Kidney (tissue), 14 donors: Measurements from ENCODE around the gene FOXP2. TPM values are rescaled to one million over a fixed set of nuclear protein-coding genes. Genes with fewer than 3 reads are reported as not detected.

Experiments
- DNase-seq, 5 donors: peaks; one replicate each; pipeline ENCODE4 v3.0.0-alpha.2; 2013 to 2020
- FAIRE-seq: peaks from 2 replicates; lab custom pipeline; 2012; peaks lifted over from hg19 to GRCh38; lab: Jason Lieb, UNC
- H3K27ac ChIP-seq, 2 donors: one replicate each; pipeline ENCODE4 v1.7.0; 2013; ENCODE audit warnings: low read depth in 2 of 2, low read length in 2 of 2, inconsistent platforms in 1 of 2
- H3K27me3 ChIP-seq: one replicate; pipeline ENCODE4 v1.7.1; 2013; ENCODE audit warnings: low read length, inconsistent platforms; ENCODE audit not compliant: control insufficient read depth, insufficient read depth
- H3K36me3 ChIP-seq, 3 donors: one replicate each; pipeline versions ENCODE4 v1.7.0 to v1.7.1; 2013; ENCODE audit warnings: low read length in 3 of 3, control low read depth in 1 of 3, inconsistent platforms in 1 of 3; ENCODE audit not compliant: insufficient read depth in 3 of 3, control insufficient read depth in 2 of 3
- H3K4me1 ChIP-seq, 3 donors: one replicate each; pipeline versions ENCODE4 v1.7.0 to v1.7.1; 2013; ENCODE audit warnings: low read length in 3 of 3, inconsistent platforms in 1 of 3, low read depth in 1 of 3; ENCODE audit not compliant: control insufficient read depth in 2 of 3, insufficient read depth in 2 of 3
- H3K4me3 ChIP-seq, 3 donors: one replicate each; pipeline versions ENCODE4 v1.7.0 to v1.8.1; 2013; ENCODE audit warnings: low read length in 3 of 3, control low read depth in 1 of 3, inconsistent platforms in 1 of 3
- H3K9ac ChIP-seq, 3 donors: one replicate each; pipeline versions ENCODE4 v1.7.0 to v1.7.1; 2013; ENCODE audit warnings: low read length in 3 of 3, control low read depth in 1 of 3, inconsistent platforms in 1 of 3
- H3K9me3 ChIP-seq, 3 donors: one replicate each; pipeline versions ENCODE4 v1.7.0 to v1.7.1; 2013; ENCODE audit warnings: low read length in 3 of 3, control low read depth in 1 of 3, inconsistent platforms in 1 of 3; ENCODE audit not compliant: control insufficient read depth in 2 of 3, insufficient read depth in 1 of 3
- intact Hi-C: fragments of 100-400 bp; cut with DNase I; formaldehyde crosslinking; loops from one replicate; pipeline ENCODE4 v1.11.1; 2022
- polyA plus RNA-seq: library from polyadenylated mRNA; stranded (reverse); fragments of 350-450 nt; fragmentation: Illumina TruSeq; extraction: RNeasy Lipid Tissue Mini Kit (QIAGEN cat#74804); gene quantifications from one replicate; pipeline ENCODE4 v1.2.3, GENCODE V29; 2014; ENCODE audit warnings: low read depth, low replicate concordance; ENCODE audit not compliant: insufficient read depth
- total RNA-seq: library from RNA; stranded (reverse); fragmentation: NEBNext Ultra II Directional; extraction: Animal tissue kit (Norgen Biotek cat#: 25700); gene quantifications from one replicate; pipeline ENCODE4 v1.2.1, GENCODE V29; 2021
- TF ChIP-seq, protein P1 (sequence below): IDR thresholded peaks from 3 replicates; pipeline ENCODE4 v1.5.1; 2012; ENCODE audit warnings: mild to moderate bottlenecking, moderate library complexity, borderline replicate concordance; ENCODE audit not compliant: insufficient read depth; ENCODE audit errors: extremely low read depth
- donor health status: control.
- donor health status: control.
- donor health status: control.
- donor health status: control.
- donor health status: control.
- donor health status: DM: yes; HTN: yes; CAD: no.
- donor health status: Normal renal cell carcinoma (clear cell type).

FOXP2 gene
- total and polyA plus RNA-seq, 2 donors from 2014 or later, result 0.69 to 8.0 TPM

GRCh38 chr7:114502454-114503254, 88.0 kb downstream of the FOXP2 start:
- no peaks in the 10 kb centered on the region for H3K36me3 ChIP-seq
- no peaks in the 10 kb centered on the region for H3K27me3 ChIP-seq
- H3K9ac ChIP-seq, result no peak overlapping the region
- intact Hi-C loops, result no loop called here
- no peak overlapping the region for H3K4me3 ChIP-seq
- DNase-seq, result peak in 2 of 5 donors; percentile 16 to 26
- H3K9me3 ChIP-seq, result no peaks in the 10 kb centered on the region
- TF ChIP-seq, protein P1, sequence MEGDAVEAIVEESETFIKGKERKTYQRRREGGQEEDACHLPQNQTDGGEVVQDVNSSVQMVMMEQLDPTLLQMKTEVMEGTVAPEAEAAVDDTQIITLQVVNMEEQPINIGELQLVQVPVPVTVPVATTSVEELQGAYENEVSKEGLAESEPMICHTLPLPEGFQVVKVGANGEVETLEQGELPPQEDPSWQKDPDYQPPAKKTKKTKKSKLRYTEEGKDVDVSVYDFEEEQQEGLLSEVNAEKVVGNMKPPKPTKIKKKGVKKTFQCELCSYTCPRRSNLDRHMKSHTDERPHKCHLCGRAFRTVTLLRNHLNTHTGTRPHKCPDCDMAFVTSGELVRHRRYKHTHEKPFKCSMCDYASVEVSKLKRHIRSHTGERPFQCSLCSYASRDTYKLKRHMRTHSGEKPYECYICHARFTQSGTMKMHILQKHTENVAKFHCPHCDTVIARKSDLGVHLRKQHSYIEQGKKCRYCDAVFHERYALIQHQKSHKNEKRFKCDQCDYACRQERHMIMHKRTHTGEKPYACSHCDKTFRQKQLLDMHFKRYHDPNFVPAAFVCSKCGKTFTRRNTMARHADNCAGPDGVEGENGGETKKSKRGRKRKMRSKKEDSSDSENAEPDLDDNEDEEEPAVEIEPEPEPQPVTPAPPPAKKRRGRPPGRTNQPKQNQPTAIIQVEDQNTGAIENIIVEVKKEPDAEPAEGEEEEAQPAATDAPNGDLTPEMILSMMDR, result no peak
- no peak overlapping the region for H3K27ac ChIP-seq
- FAIRE-seq, result no peak
- no peaks in the 10 kb centered on the region for H3K4me1 ChIP-seq

DNA sequence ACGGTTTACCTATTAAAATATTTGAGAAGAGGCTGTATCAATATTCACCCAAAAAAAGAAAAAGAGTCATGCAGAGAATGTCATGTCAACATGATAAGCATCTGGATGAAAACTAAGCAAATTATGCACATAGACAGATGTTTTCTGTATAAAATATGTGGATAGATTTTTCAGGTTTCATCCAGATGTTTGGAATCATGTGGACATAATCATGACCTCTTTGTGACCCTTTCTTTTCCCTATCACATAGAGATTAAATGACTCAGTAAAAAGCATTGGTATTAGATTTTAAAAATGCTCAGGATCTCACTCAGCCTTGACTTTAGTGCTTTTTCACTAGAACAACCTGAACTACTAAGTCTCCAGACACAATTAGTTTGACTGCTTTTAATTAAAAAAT, 90.0 kb downstream of the FOXP2 start:
- Histone ChIP-seq H3K4me1 (no peaks in the 10 kb centered on the region), H3K27ac (no peak overlapping the region), H3K9ac (no peak overlapping the region), H3K4me3 (no peak overlapping the region), H3K9me3 (no peaks in the 10 kb centered on the region), H3K36me3 (no peaks in the 10 kb centered on the region), H3K27me3 (no peaks in the 10 kb centered on the region)
- FAIRE-seq (no peak), DNase-seq (no peak)
- TF ChIP-seq, protein P1, result no peak
- intact Hi-C loops, result no loop called here

- intact Hi-C loops, result no loop called here
- no peaks in the 10 kb centered on the region for H3K9me3 ChIP-seq
- no peak for FAIRE-seq
- DNase-seq, result no peak
- H3K27me3 ChIP-seq, result no peaks in the 10 kb centered on the region
- no peak overlapping the region for H3K27ac ChIP-seq
- H3K4me3 ChIP-seq, result no peak overlapping the region
- TF ChIP-seq, protein P1, result no peak
- H3K36me3 ChIP-seq, result no peaks in the 10 kb centered on the region
- H3K4me1 ChIP-seq, result no peaks in the 10 kb centered on the region
- no peak overlapping the region for H3K9ac ChIP-seq
Observed at GRCh38 chr7:114507381-114507780, 92.8 kb downstream of the FOXP2 start.
